B cell (primary cell): ENCODE measurements around the gene TMBIM6. TPM values are rescaled to one million over a fixed set of nuclear protein-coding genes. Genes with fewer than 3 reads are reported as not detected.

ENCODE experiments used
- ATAC-seq: fragments of 200-7000 bp; cut with Tn5 transposase; one replicate; pipeline ENCODE4 v1.10.0; 2021; ENCODE audit warnings: low read depth, mild to moderate bottlenecking, moderate number of reproducible peaks, moderate library complexity
- CTCF ChIA-PET: fragments of 350-600 bp; sonication (Branson Sonifier 250); formaldehyde crosslinking; loops from one replicate; lab custom pipeline; 2021; ENCODE audit warnings: antibody characterized with exemption, inconsistent platforms; lab: Charles Lee
- POLR2A ChIA-PET: fragments of 350-600 bp; sonication (Branson Sonifier 250); formaldehyde crosslinking; loops from one replicate; lab custom pipeline; 2021; ENCODE audit warnings: antibody characterized with exemption; lab: Charles Lee
- DNase-seq: peaks from one replicate; pipeline ENCODE4 v3.0.0; 2013
- H2AFZ ChIP-seq: 2 replicates; pipeline ENCODE4 v1.6.1; 2012; ENCODE audit warnings: mild to moderate bottlenecking, low read depth, low read length; ENCODE audit not compliant: insufficient read depth, poor library complexity, severe bottlenecking
- H3K27ac ChIP-seq, 2 donors: 1 replicate in 1 of 2; 2 replicates in 1 of 2; pipeline ENCODE4 v1.5.1; 2012 to 2013; ENCODE audit warnings: low read length in 2 of 2, mild to moderate bottlenecking in 2 of 2, moderate library complexity in 1 of 2
- H3K27me3 ChIP-seq, 4 experiments: fragments of 200-600 bp in 1 of 4; sonication (generic) in 1 of 4; replicated peaks in 1 of 4; 1 replicate in 2 of 4; 2 replicates in 2 of 4; pipeline versions ENCODE4 v1.6.1 to v1.7.0; 2013 to 2016; ENCODE audit warnings: low read length in 3 of 4, mild to moderate bottlenecking in 2 of 4, mixed read lengths in 1 of 4, moderate library complexity in 1 of 4; ENCODE audit not compliant: insufficient read depth in 4 of 4, control insufficient read depth in 3 of 4; ENCODE audit errors: control extremely low read depth in 1 of 4
- H3K36me3 ChIP-seq, 2 experiments: replicated peaks in 1 of 2; 1 replicate in 1 of 2; 2 replicates in 1 of 2; pipeline versions ENCODE4 v1.6.1 to v1.7.1; 2013; ENCODE audit warnings: low read length in 1 of 2; ENCODE audit not compliant: insufficient read depth in 2 of 2, control insufficient read depth in 1 of 2; ENCODE audit errors: control extremely low read depth in 1 of 2, extremely low read depth in 1 of 2
- H3K4me1 ChIP-seq, 2 donors: fragments of 200-600 bp in 1 of 2; sonication (generic) in 1 of 2; 1 replicate in 1 of 2; 2 replicates in 1 of 2; pipeline versions ENCODE4 v1.5.1 to v1.6.1; 2013 to 2017; ENCODE audit warnings: low read length in 2 of 2; ENCODE audit not compliant: control insufficient read depth in 2 of 2, insufficient read depth in 2 of 2
- H3K4me2 ChIP-seq: replicated peaks from 2 replicates; pipeline ENCODE3; 2012; ENCODE audit warnings: mild to moderate bottlenecking, low read depth, low read length; ENCODE audit not compliant: poor library complexity, severe bottlenecking
- H3K4me3 ChIP-seq, 5 experiments: fragments of 200-600 bp in 1 of 5; sonication (generic) in 1 of 5; 1 replicate in 3 of 5; 2 replicates in 2 of 5; pipeline versions ENCODE4 v1.5.1 to v1.7.0; 2011 to 2016; ENCODE audit warnings: low read length in 4 of 5, mild to moderate bottlenecking in 4 of 5, low read depth in 2 of 5, control low read depth in 1 of 5, moderate library complexity in 1 of 5; ENCODE audit not compliant: insufficient read depth in 1 of 5; ENCODE audit errors: control extremely low read depth in 1 of 5, extremely low read depth in 1 of 5
- H3K79me2 ChIP-seq: fragments of 200-600 bp; sonication (generic); one replicate; pipeline ENCODE4 v1.6.0; 2016; ENCODE audit warnings: low read length; ENCODE audit not compliant: control insufficient read depth, insufficient read depth
- H3K9ac ChIP-seq: fragments of 200-600 bp; sonication (generic); 2 replicates; pipeline ENCODE4 v1.6.1; 2017; ENCODE audit warnings: mild to moderate bottlenecking, low read length, moderate library complexity
- H3K9me3 ChIP-seq, 3 donors: one replicate each; pipeline versions ENCODE4 v1.6.1 to v1.7.1; 2013; ENCODE audit warnings: low read length in 2 of 3; ENCODE audit not compliant: control insufficient read depth in 2 of 3, insufficient read depth in 1 of 3; ENCODE audit errors: control extremely low read depth in 1 of 3
- H4K20me1 ChIP-seq: 2 replicates; pipeline ENCODE4 v1.6.0; 2012; ENCODE audit warnings: mild to moderate bottlenecking, low read length; ENCODE audit not compliant: insufficient read depth, control insufficient read depth, poor library complexity, severe bottlenecking
- H3K27ac Mint-ChIP-seq: one replicate; pipeline ENCODE4 v1.8.0; 2021; ENCODE audit warnings: mixed read lengths
- H3K27me3 Mint-ChIP-seq: one replicate; pipeline ENCODE4 v1.8.0; 2021; ENCODE audit warnings: mixed read lengths
- H3K4me1 Mint-ChIP-seq: one replicate; pipeline ENCODE4 v1.8.0; 2021; ENCODE audit warnings: mixed read lengths
- H3K4me3 Mint-ChIP-seq: one replicate; pipeline ENCODE4 v1.8.0; 2021; ENCODE audit warnings: mixed read lengths
- H3K9me3 Mint-ChIP-seq: one replicate; pipeline ENCODE4 v1.8.0; 2022; ENCODE audit warnings: mixed read lengths; ENCODE audit not compliant: insufficient read depth
- CTCF ChIP-seq: fragments of 200-600 bp; IDR thresholded peaks from one replicate; pipeline ENCODE4 v1.8.0; 2022; ENCODE audit warnings: antibody characterized with exemption, mild to moderate bottlenecking
- EZH2 ChIP-seq: IDR thresholded peaks from 2 replicates; pipeline ENCODE4 v1.6.1; 2012; ENCODE audit warnings: borderline replicate concordance, low read depth, mild to moderate bottlenecking, moderate library complexity, low read length; ENCODE audit not compliant: insufficient read depth, poor library complexity, severe bottlenecking
- WGBS: methylation state at CpG from one replicate; pipeline ENCODE4 v1.1.5; 2013; ENCODE audit warnings: missing lambda C conversion rate; ENCODE audit not compliant: insufficient coverage; 5-methylcytosine and 5-hydroxymethylcytosine counted together
- intact Hi-C: fragments of 100-400 bp; cut with micrococcal nuclease; formaldehyde crosslinking; loops from one replicate; pipeline ENCODE4 v1.10.0; 2022
- polyA plus RNA-seq: library from polyadenylated mRNA; depleted of rRNA; stranded (reverse); fragments of >200 nt; gene quantifications from 2 replicates; pipeline ENCODE4 v1.2.3, GENCODE V29; 2012
- total RNA-seq, 2 donors: library from RNA; stranded (reverse); fragments of 120-200 nt in 1 of 2; gene quantifications; 1 replicate in 1 of 2; 2 replicates in 1 of 2; pipeline versions ENCODE4 v1.2.3 to v1.2.4, GENCODE V29; 2013 to 2022

The TMBIM6 gene
- total and polyA plus RNA-seq, 2 donors (not counting 1 experiment from before 2014, with no cell fraction given): 178 to 336 TPM

GRCh38 chr12:49692851-49693250 lies 48.5 kb upstream of the TMBIM6 start:
- WGBS: 75% methylated on average over 3 of the region's 3 CpGs
- Mint-ChIP-seq H3K9me3 (no peaks in the 10 kb centered on the region), H3K4me1 (peaks cover 60% of the 10 kb centered on the region), H3K4me3 (no peak overlapping the region), H3K27ac (no peak overlapping the region), H3K27me3 (no peaks in the 10 kb centered on the region)
- H3K9ac ChIP-seq: no peak overlapping the region
- H3K9me3 ChIP-seq: no peaks in the 10 kb centered on the region
- intact Hi-C loops: no loop called here
- H3K27me3 ChIP-seq: no peaks in the 10 kb centered on the region
- H3K4me3 ChIP-seq: no peak overlapping the region
- H3K27ac ChIP-seq: no peak overlapping the region
- peaks cover 100% of the 10 kb centered on the region for H3K79me2 ChIP-seq
- POLR2A ChIA-PET: no interaction called here
- ATAC-seq: no peak
- H4K20me1 ChIP-seq: peaks cover 49% of the 10 kb centered on the region
- no peak overlapping the region for H3K4me2 ChIP-seq
- CTCF ChIA-PET: interaction anchor here (0.7 to 5.5 kb wide), 5 partner anchors 11 to 46 kb away, joined by 3 to 28 read pairs (median 3); no protein-coding TSS in a partner anchor
- H2AFZ ChIP-seq: no peak overlapping the region
- peaks cover 42 to 47% of the 10 kb centered on the region in 2 donors for H3K4me1 ChIP-seq
- TF ChIP-seq CTCF (no peak), EZH2 (no peak)
- no peak for DNase-seq
- H3K36me3 ChIP-seq: no peaks in the 10 kb centered on the region

GRCh38 chr12:49693931-49694444 lies 47.4 kb upstream of the TMBIM6 start:
- Mint-ChIP-seq H3K27me3 (no peaks in the 10 kb centered on the region), H3K9me3 (no peaks in the 10 kb centered on the region), H3K4me3 (no peak overlapping the region), H3K4me1 (peaks cover 63% of the 10 kb centered on the region), H3K27ac (no peak overlapping the region)
- H3K4me3 ChIP-seq: no peak overlapping the region
- no peaks in the 10 kb centered on the region for H3K36me3 ChIP-seq
- peaks cover 47 to 49% of the 10 kb centered on the region in 2 donors for H3K4me1 ChIP-seq
- no peak overlapping the region for H3K4me2 ChIP-seq
- intact Hi-C loops: no loop called here
- no peaks in the 10 kb centered on the region for H3K27me3 ChIP-seq
- DNase-seq: no peak
- H3K79me2 ChIP-seq: peaks cover 100% of the 10 kb centered on the region
- no peak overlapping the region for H3K9ac ChIP-seq
- no peaks in the 10 kb centered on the region for H3K9me3 ChIP-seq
- POLR2A ChIA-PET: no interaction called here
- H4K20me1 ChIP-seq: peaks cover 43% of the 10 kb centered on the region
- no peak overlapping the region for H3K27ac ChIP-seq
- 95% methylated on average over 4 of the region's 8 CpGs for WGBS
- TF ChIP-seq EZH2 (no peak), CTCF (no peak)
- ATAC-seq: no peak
- no peak overlapping the region for H2AFZ ChIP-seq
- CTCF ChIA-PET: interaction anchor here (1.6 to 5.5 kb wide), 2 partner anchors 10 to 20 kb away, joined by 4 to 28 read pairs; no protein-coding TSS in a partner anchor
